Inflammatory macrophage treated with lipopolysaccharide for 4 hours (primary cell): ENCODE data around the gene ZNF277.

ENCODE experiments used
- DNase-seq: peaks from one replicate; pipeline ENCODE4 v3.0.0-alpha.2; 2020

Gene ZNF277

DNA sequence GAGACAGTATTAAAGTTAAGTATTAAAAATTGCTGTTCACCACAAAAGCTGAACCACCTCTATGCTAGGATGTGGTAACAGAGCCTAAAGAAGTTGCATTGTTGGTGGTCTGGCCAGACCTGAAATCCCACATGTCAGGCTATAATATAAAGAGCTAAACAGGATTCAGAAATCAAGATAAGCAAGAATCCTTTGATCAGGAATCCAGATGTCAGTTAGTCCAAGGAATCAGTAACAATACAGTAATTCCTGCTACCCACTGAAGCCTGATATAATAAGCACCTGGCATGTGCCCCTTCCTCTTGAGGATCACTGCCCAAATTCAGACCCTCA is 48.9 kb downstream of the ZNF277 start:
- DNase-seq, result no peak

DNA sequence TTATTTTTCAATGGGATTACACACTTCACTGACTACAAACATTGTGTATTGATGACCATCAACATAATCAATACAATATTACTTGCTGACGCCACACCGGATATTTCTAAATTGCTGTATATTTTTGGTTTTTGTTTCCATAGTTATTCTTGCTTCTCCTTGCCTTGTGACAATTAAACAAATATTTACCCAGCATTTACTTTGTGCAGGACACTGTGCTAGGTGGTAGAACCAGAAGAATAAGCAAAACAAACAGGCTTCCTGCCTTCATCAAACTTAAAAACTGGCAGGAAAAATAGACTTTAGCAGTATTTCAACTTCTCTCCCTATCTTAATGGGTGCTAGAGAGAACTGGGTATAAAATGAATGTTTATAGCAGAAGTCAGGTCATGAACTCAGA is 50.6 kb downstream of the ZNF277 start:
- no peak for DNase-seq

DNA sequence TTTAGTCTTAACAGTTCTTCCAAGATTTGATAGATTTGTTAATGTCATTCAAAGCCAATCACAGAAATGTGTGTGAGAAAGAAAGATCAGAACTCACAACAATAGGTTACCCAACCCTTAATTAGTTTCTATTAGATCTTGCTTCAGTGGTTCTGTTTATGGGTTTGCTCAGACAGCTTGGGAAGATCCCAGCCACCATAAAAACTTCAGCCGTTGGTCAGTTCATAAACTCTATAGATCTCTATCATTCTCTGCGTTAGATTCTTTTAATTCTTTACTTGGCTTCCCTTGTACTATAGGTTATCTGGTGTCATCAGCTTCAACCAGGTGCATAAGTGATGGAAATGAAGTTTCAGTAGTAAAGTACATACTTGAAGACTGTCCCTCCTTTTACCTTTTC is 54.4 kb downstream of the ZNF277 start:
- no peak for DNase-seq

DNA sequence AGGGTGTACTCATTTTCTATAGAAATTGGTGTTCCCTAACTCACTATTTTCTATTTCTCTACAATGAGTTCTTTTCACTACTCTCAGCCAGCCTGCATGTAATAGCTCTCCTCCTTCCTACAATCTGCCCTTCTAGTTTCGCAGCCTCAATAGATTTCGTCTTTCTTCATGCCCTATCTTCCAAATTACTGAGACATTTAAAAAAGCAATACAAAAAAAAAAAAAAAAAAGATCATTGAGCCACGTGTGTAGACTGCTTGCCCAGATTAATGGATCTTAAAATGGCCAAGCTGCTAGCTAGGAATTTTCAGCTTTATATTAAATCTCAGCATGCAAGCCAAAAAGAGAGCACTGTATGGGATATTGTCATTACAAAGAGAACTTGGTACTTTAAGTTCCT is 55.5 kb downstream of the ZNF277 start:
- DNase-seq, result no peak

DNA sequence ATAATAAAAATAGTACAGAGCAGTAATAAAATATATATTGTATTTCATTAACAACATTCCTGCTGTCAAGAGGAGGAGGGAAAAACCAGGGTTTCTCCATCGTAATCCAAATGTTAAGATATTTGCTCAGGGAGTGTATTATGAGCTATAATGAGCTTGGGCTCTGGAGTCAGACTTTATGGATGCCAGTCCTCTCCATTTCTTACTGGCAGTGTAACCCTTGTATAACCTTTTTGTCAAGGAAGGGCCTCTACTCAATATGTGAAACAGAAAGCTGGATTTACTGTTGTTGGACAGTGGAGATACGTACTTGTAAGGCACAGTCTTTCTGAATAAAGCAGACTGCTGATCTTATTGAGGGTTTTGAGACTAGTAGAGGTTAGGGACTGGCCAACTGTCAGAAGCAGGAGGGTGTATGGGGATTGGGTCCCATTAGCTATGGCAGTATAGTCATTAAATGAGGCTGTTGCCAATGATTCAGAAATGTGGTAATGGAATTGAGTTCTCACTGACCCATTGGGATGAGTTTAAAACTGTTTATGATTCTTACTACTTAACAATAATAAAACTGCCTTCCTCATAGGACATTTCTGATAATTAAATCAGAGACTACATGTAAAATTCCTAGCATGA is 56.5 kb downstream of the ZNF277 start:
- no peak for DNase-seq

DNA sequence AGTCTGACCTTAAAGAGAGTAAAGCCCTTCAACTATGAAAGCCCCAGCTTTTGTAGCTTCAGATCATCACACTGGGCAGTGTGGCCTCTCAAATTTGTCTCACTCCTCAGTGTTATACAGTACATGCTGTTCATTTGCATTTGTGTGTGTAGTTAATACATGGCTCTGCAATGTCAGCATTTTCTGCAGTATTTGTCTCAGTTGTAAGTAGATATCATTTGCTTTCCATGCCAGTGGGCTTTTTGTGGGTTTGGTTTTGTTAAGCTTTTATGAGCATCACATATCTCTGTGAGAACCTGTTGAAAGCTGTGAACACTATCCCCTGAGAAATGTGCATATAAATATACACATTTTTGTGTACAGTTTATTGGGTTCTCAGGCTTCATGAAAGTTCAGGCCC is 57.0 kb downstream of the ZNF277 start:
- DNase-seq, result no peak

DNA sequence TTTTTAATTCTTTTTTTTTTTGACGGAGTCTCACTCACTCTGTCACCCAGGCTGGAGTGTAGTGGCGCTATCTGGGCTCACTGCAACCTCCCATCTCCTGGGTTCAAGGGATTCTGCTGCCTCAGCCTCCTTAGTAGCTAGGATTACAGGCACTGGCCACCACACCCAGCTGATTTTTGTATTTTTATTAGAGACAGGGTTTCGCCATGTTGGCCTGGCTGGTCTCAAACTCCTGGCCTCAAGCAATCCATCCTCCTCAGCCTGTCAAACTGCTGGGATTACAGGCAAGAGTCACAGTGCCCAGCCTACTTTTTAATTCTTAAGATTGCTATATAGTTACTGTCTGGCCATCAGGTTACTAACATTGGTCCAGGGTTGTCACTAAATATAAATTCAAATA is 59.6 kb downstream of the ZNF277 start:
- DNase-seq, result no peak

DNA sequence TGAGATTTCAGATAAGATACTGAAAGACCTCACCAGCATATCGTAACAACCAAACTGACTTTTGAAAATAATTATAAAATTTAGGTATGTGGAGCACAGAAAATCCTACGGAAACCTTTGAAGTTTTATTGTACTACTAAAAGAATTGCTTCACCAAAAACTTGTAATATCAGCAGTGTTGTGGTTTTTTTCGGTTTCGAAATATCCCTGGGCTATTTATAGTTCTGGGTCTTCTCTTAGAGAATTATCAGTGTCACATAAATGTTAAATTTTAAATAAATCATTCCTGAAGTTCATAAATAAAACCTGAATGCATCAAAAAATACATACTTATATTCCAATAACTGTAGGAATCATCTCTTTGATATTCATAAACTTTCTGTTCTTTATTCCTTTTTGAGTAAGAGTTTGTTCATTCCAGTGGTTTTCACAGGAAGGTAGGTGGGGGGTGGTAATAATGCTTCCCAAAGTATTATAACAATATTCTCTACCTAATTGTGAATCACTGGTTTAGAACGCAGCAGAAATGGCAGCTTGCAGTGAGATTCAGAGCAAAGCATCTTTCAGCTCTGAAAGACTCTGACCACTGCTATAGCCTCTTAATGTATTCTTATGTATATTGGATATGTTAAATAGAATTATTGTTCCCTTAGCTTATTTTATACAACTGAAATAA is 60.2 kb downstream of the ZNF277 start:
- peak; percentile 58 for DNase-seq

DNA sequence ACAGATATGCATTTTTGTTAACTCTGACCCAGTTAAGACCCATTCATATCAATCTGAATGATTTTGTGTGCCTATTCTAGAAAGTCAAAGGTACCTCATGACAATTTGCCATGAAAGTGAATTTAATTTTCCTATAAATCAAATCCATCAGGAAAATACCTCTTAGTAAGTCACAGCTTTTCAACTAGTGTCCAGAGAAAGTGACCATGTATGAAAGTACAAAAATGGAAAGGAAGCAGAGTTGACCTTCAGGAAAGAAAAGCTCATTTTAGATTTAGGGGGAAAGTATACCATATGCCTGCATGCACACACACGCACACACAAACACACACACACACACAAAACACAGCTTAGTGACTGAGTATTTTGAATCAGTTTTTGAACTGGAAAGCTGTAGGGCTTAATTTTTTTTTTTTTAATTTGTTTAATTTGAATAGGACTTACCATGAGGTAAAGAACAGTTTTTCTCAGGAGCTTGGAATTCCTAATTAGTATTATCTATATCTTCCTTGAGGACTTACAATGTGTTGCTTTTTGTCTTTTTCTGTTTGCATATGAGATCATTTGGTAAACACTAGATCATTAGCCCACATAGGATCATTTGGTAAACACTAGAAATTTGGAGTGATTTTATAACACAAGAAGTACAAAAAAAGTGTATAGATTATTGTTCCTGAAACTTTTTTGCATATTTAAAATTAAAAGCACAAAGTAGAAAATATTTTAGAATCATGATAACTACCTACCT is 61.6 kb downstream of the ZNF277 start:
- DNase-seq, result no peak

DNA sequence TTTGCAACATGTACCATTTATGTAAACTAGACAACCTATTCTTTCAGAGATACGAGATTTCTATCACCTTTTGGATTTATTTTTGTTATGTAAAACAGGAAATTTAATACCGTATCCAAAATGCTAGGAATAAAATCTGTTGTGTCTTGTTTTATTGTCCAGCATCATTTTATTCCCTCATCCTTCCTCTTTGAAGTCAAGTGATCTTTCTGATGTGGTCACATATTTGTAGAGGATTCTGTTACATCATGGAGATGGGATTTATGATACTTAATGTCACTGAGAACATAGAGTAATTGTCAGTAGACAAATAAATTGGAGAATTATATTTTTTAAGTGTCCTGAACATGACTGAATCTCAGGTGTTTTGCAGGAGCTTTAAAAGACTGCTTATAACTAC is 64.7 kb downstream of the ZNF277 start:
- DNase-seq, result no peak

DNA sequence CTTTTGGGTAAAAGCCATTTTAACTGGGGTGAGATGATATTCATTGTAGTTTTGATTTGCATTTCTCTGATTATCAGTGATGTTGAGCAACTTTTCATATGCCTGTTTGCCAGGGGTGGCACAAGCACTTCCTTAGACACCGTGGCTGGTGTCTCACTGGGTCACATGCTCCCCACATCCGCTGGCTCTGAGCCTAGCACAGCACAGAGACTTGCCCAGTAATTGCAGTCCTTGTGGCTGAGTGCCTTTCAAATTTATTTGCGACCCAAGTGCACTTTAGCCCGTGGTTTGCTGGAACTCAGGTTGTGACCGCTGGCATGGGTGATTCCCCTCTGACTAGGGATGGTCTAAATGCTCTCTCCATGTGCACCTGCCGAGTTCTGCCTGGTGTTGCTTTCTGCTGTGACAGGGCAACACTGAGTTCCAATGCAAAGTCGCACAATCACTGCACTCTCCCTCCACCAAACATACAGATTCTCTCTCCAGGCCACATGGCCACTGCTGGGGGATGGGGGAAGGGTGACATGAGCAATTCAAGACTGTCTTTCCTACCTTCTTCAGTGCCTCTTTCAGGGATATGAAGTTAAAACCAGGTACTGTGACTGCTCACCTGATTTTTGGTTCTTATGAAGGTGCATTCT is 66.5 kb downstream of the ZNF277 start:
- peak; percentile 40 for DNase-seq

DNA sequence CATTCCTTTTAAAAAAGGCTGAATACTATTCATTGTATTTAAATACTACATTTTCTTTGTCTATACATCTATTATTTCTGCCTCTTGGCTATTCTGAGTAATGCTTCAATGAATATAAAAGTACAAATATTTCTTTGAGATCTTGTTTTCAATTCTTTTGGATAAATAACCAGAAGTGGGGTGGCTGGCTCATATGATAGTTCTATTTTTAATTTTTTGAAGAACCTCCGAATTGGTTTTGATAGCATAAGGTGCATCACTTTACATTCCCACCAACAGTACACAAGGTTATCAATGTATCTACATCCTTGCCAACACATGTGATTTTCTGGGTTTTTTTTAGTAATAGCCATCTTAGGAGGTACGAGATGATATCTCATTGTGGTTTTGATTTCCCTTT is 72.5 kb downstream of the ZNF277 start:
- DNase-seq, result no peak

DNA sequence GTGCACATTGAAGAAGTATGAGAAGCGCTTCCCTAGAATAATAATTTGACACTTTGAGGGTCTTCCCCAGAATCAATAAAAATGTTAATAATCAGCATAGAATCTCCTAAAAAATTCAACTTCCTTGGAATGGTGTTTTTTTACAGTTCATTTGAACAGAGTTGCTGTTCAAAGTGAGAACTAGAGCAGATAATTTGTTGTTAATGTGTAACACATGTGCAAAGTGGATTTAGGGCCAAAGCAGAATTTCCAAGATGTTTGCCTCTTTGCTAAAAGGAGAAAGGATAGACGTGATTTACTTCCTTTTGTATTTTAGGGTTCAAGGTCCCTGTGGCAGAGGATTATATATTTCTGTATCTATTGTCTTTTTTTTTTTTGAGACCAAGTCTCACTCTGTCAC is 73.8 kb downstream of the ZNF277 start:
- no peak for DNase-seq

DNA sequence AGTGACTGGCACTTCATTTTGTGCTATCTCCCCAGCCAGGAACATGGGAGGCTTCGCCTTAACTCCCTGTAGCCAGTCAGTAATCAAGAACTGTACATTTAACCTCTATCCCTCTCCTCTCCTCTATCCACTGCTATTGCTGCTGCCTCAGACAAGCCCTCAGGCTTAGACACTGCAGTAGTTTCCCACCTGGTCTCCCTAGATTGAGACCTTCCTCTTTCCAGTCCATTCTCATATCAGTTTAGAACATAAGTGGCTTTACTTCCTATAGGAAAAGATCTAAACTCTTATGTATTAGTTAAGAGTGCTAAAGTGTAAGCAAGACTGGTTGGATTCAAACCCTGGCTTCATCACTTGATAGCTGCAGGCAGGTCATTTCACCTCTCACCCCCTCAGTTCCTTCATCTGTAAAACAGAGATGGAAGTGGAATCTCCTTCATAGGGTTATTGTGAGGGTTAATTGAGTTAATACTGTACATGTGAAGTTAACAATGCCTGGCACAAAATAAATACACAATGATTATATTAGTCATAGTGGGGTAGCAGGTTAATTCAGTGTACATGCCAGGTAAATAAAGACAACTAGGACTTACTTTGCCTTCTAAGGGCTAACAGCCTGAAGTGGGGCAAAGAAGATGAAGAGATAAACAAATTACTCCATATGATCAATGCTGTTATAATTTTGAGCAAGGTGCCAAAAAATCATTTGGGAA is 76.1 kb downstream of the ZNF277 start:
- no peak for DNase-seq

DNA sequence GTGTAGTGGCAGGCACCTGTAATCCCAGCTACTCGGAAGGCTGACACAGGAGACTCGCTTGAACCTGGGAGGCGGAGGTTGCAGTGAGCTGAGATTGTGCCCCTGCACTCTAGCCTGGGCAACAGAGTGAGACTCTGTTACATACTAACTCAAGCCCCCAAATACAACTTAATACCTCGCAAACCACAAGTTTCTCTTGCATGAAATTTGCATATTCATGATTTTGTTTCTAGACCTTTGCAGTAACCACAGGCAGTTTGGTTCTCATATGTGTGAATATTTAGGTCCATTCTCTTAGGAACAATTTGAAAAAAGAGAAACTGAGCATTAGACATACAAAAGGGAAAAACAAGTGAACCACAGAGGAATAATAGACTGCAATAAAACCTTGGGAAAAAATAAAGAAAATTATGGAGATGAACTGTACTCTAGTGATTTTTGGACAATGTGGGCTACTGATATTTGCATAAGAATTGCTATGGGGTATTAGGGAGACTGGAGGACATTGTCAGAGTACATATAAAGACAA is 77.0 kb downstream of the ZNF277 start:
- DNase-seq, result no peak

DNA sequence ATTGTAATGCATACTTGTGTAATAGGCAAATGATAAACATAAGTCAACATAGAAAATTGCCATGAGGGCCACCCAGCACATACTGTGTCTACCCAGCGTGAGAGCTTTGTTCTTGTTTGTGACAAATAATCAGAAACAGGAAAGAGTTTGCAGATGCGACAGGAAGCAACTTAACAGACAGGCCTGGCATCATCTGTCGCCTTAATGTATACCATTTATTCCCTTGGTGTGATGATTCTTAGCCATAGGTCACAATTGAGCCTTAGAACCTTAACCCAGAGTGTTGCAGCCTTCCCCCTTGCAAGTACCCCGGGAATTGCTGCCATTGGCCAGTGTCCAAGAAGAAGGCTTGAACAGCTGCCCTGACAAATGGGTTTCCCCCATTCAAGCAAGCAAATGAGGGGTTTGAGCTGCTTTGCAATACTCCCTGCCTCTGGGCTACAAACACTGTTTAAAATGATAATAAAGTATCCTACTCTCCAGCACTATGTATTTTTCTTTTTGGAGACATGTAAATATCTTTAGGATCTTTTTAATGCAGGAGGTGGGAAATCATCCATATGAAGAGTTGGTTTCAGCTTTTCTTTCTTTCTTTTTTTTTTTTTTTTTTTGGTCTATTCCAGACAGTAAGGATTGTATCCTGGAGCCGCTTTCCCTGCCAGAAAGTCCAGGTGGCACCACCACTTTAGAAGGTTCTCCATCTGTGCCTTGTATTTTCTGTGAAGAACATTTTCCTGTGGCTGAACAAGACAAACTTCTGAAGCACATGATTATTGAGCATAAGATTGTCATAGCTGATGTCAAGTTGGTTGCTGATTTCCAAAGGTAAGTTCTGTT is 80.0 kb downstream of the ZNF277 start:
- no peak for DNase-seq

DNA sequence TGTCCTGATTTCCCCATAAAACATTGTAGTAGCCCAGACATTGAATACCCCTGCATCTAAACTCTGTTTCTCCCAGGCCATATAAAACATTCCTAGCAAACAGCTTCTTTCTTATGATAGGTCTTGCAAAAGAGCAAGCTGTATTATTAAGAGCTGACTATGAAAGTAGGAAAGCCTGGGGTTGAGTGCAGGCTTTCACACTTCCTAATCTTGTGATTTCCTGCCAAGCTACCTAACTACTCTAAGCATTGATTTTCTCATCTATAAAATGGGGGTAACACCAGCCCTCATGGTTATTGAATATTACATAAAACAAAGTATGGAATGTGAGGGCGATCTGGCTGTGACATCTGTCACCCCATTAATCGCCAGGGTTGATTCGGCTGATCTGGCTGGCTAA is 81.8 kb downstream of the ZNF277 start:
- DNase-seq, result no peak

DNA sequence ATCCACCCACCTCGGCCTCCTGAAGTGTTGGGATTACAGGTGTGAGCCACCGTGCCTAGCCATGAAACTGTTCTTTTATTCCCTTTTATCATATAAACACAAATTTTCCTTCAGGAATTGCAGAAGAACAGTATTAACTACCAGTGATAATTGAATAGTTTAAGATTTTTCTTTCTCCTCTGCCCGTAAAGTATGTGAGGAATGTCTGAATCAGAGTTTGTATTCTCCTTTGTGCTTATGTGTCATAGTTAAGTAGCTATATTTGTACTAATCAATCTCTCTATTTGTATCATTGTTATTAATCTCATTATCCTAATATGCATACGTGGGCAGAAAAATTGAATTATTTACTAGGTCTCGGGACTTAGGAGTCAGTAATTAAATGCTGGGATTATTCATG is 83.6 kb downstream of the ZNF277 start:
- no peak for DNase-seq

DNA sequence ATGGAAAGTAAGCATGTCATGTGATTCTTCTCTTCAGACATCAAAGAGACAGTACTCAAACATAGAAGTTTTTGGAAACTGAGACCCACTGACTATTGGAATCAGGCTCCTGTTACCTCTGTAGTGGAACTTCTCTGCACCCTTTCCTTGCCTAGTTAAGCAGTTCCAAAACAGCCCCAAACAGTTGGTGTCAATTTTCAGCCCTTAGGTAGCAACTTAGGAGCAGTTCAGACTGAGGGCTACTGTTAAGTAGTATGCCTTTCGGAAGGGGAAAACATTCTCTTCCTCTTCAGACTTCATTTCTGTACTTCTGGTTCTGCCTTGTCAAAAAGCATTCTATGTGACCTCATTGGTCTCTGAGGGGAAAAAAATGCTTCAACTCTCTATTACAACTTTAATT is 85.7 kb downstream of the ZNF277 start:
- DNase-seq, result no peak

DNA sequence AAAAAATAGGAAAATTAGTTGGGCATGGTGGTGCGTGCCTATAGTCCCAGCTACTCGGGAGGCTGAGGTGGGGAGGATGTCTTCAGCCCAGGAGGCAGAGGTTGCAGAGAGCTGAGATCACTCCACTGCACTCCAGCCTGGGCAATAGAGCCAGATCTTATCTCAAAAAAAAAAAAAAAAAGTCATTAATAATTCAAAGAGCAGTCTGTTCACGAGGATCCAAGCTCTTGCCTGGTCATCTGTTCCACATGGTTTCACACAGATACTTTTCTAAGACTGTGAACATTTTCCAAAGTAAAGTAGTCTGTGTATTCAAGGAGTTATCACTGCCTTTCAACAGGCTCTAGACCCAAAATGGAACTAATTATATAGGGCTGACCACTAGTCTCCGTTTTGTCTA is 86.9 kb downstream of the ZNF277 start:
- DNase-seq, result no peak

DNA sequence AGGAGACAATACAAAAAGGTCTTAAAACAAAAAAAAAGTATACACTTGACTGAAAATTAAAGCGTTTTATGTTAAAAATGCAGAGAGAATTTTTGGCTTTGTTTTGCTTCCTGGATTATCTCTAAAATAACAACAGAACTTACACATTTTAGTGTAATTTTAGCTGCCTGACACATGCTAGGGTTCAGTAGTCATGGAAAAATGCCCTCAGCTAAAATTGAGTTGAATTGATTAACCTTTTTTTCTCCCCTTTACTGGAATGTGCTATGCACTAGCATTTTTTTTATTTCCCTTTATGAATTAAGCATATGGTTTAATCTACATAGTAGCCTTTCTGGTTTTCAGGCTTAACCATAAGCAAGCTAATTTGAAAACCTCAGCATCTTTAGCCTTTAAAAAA is 89.9 kb downstream of the ZNF277 start:
- DNase-seq, result no peak

DNA sequence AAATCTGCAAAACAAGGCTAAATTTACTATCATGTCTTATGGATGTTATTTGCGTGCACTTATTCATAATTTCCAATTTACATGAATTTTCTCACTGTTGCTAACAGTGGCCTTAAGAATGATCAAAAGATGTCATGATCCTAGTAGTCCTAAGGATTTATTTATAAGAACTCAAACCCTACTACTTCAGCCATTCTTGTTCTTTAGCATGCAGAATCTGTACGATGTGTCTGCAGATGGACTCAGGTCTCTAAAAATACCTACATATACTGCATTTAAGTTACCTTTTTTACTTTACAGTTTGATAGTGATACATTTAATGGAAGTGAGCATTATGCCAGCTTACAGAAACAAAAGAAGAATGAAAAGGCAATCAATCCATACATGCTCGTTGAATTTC is 91.2 kb downstream of the ZNF277 start:
- no peak for DNase-seq
